Neural progenitor cell (in vitro differentiated cells): ENCODE data around the gene CD81. TPM values are rescaled to one million over a fixed set of nuclear protein-coding genes. Genes with fewer than 3 reads are reported as not detected.

Experiments
- DNase-seq: peaks from one replicate; pipeline ENCODE4 v3.0.0-alpha.2; 2016; ENCODE audit warnings: low spot score
- H2AFZ ChIP-seq: fragments of 200-600 bp; sonication (generic); replicated peaks from 2 replicates; pipeline ENCODE4 v1.6.1; 2016; ENCODE audit warnings: antibody characterized with exemption
- H3F3A ChIP-seq: fragments of 200-600 bp; sonication (generic); 2 replicates; pipeline ENCODE4 v1.6.1; 2016; ENCODE audit warnings: antibody characterized with exemption, low read depth
- H3K27ac ChIP-seq: fragments of 200-600 bp; sonication (generic); 2 replicates; pipeline ENCODE4 v1.5.1; 2016; ENCODE audit warnings: mild to moderate bottlenecking
- H3K27me3 ChIP-seq: fragments of 200-600 bp; sonication (generic); 2 replicates; pipeline ENCODE4 v1.6.1; 2016; ENCODE audit warnings: mild to moderate bottlenecking, moderate library complexity
- H3K36me3 ChIP-seq: fragments of 200-600 bp; sonication (generic); 2 replicates; pipeline ENCODE4 v1.5.1; 2016
- H3K4me1 ChIP-seq: fragments of 200-600 bp; sonication (generic); 2 replicates; pipeline ENCODE4 v1.6.1; 2016; ENCODE audit warnings: mixed run types
- H3K4me2 ChIP-seq: fragments of 200-600 bp; sonication (generic); 2 replicates; pipeline ENCODE4 v1.6.1; 2016
- H3K4me3 ChIP-seq: fragments of 200-600 bp; sonication (generic); 2 replicates; pipeline ENCODE4 v1.5.1; 2016
- H3K79me2 ChIP-seq: fragments of 200-600 bp; sonication (generic); 2 replicates; pipeline ENCODE4 v1.6.1; 2016; ENCODE audit warnings: low read depth
- H3K9ac ChIP-seq: fragments of 200-600 bp; sonication (generic); 2 replicates; pipeline ENCODE4 v1.6.1; 2016
- H3K9me3 ChIP-seq: fragments of 200-600 bp; sonication (generic); 2 replicates; pipeline ENCODE4 v1.5.1; 2016; ENCODE audit warnings: low read depth
- H4K20me1 ChIP-seq: fragments of 200-600 bp; sonication (generic); 2 replicates; pipeline ENCODE4 v1.6.1; 2016; ENCODE audit warnings: low read depth
- H3K27ac Mint-ChIP-seq: 3 replicates; pipeline ENCODE4 v1.8.0; 2021; ENCODE audit warnings: mixed read lengths
- H3K27me3 Mint-ChIP-seq: 2 replicates; pipeline ENCODE4 v1.8.0; 2022; ENCODE audit warnings: low read depth, mild to moderate bottlenecking, inconsistent platforms, moderate library complexity, mixed read lengths; ENCODE audit not compliant: insufficient read depth
- H3K36me3 Mint-ChIP-seq: 3 replicates; pipeline ENCODE4 v1.8.0; 2021; ENCODE audit warnings: mixed read lengths
- H3K4me1 Mint-ChIP-seq: 3 replicates; pipeline ENCODE4 v1.8.0; 2021; ENCODE audit warnings: mixed read lengths
- H3K4me3 Mint-ChIP-seq: 3 replicates; pipeline ENCODE4 v1.8.0; 2021; ENCODE audit warnings: mild to moderate bottlenecking, moderate library complexity, mixed read lengths
- H3K9me3 Mint-ChIP-seq: 3 replicates; pipeline ENCODE4 v1.8.0; 2020; ENCODE audit warnings: mixed read lengths
- EZH2 ChIP-seq: fragments of 200-600 bp; sonication (generic); IDR thresholded peaks from 2 replicates; pipeline ENCODE4 v1.6.1; 2017; ENCODE audit warnings: antibody characterized with exemption, mild to moderate bottlenecking, moderate library complexity
- EZH2phosphoT487 ChIP-seq: fragments of 200-600 bp; sonication (generic); IDR thresholded peaks from 2 replicates; pipeline ENCODE4 v1.6.1; 2017; ENCODE audit warnings: antibody characterized with exemption
- total RNA-seq: library from RNA; depleted of rRNA; stranded (reverse); fragments of >200 nt; gene quantifications from 2 replicates; pipeline ENCODE4 v1.2.3, GENCODE V29; 2015; ENCODE audit warnings: low replicate concordance
- TF ChIP-seq, protein P1 (sequence below): fragments of 200-600 bp; sonication (generic); IDR thresholded peaks from 2 replicates; pipeline ENCODE4 v1.5.1; 2017; ENCODE audit warnings: antibody characterized with exemption, mild to moderate bottlenecking

The CD81 gene
- total RNA-seq, 1 donor from 2014 or later = 87.6 TPM

DNA sequence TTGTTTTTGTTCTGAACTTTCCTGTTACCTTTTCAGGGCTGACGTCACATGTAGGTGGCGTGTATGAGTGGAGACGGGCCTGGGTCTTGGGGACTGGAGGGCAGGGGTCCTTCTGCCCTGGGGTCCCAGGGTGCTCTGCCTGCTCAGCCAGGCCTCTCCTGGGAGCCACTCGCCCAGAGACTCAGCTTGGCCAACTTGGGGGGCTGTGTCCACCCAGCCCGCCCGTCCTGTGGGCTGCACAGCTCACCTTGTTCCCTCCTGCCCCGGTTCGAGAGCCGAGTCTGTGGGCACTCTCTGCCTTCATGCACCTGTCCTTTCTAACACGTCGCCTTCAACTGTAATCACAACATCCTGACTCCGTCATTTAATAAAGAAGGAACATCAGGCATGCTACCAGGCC lies 19.9 kb downstream of the CD81 start:
- no peaks in the 10 kb centered on the region for H3K9me3 ChIP-seq
- no peak overlapping the region for H3K9ac ChIP-seq
- Mint-ChIP-seq H3K4me3 (no peak overlapping the region), H3K27ac (no peak overlapping the region), H3K36me3 (no peaks in the 10 kb centered on the region), H3K9me3 (no peaks in the 10 kb centered on the region), H3K4me1 (peaks cover 6% of the 10 kb centered on the region), H3K27me3 (no peaks in the 10 kb centered on the region)
- H3K4me3 ChIP-seq = no peak overlapping the region
- H3F3A ChIP-seq = peaks cover 22% of the 10 kb centered on the region
- H3K36me3 ChIP-seq = no peaks in the 10 kb centered on the region
- H3K4me2 ChIP-seq = no peak overlapping the region
- no peaks in the 10 kb centered on the region for H3K27me3 ChIP-seq
- H3K4me1 ChIP-seq = peaks cover 5% of the 10 kb centered on the region
- TF ChIP-seq, protein P1, sequence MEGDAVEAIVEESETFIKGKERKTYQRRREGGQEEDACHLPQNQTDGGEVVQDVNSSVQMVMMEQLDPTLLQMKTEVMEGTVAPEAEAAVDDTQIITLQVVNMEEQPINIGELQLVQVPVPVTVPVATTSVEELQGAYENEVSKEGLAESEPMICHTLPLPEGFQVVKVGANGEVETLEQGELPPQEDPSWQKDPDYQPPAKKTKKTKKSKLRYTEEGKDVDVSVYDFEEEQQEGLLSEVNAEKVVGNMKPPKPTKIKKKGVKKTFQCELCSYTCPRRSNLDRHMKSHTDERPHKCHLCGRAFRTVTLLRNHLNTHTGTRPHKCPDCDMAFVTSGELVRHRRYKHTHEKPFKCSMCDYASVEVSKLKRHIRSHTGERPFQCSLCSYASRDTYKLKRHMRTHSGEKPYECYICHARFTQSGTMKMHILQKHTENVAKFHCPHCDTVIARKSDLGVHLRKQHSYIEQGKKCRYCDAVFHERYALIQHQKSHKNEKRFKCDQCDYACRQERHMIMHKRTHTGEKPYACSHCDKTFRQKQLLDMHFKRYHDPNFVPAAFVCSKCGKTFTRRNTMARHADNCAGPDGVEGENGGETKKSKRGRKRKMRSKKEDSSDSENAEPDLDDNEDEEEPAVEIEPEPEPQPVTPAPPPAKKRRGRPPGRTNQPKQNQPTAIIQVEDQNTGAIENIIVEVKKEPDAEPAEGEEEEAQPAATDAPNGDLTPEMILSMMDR = no peak
- no peak for TF ChIP-seq EZH2
- TF ChIP-seq EZH2phosphoT487 = no peak
- no peak overlapping the region for H3K27ac ChIP-seq
- H2AFZ ChIP-seq = no peak overlapping the region
- peaks cover 21% of the 10 kb centered on the region for H4K20me1 ChIP-seq
- no peak for DNase-seq
- peaks cover 13% of the 10 kb centered on the region for H3K79me2 ChIP-seq

DNA sequence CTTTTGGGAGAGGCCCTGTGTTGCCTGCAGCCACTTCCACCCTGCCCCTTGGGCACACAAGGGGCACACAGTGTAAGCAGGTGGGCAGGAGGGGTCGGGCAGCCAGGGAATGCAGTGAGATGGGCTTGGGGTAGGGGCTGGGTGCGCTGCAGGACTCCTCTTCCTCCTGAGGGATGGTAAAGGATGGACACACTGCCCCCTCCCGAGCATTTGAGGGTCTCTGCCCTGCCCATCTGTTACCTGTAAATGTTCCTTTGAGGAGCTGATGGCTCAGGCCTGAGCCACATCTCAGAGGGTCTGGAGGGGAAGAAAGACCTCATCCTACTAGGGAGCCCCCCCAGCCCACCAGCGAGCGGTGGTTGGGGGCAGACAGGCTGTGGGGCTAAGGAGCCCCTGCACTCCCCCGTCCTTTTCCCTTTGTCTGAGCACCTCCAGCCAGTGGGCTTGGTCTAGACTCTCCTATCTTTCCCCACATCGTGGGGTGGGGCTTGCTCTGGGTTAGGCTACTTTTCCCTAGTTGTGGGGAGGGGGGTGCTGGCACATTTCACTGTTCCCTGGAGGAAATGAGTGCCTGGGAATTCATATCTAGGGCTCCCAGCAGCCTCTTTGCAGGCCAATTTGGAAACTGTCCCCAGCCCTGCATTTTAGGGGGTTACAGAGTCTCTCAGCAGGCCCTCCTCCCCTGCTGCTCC lies 21.7 kb downstream of the CD81 start:
- Mint-ChIP-seq H3K4me3 (peak overlapping the region; percentile 92), H3K36me3 (no peaks in the 10 kb centered on the region), H3K4me1 (peaks cover 6% of the 10 kb centered on the region), H3K9me3 (no peaks in the 10 kb centered on the region), H3K27me3 (no peaks in the 10 kb centered on the region), H3K27ac (peak overlapping the region; percentile 53)
- H3K79me2 ChIP-seq = peaks cover 19% of the 10 kb centered on the region
- H4K20me1 ChIP-seq = peaks cover 8% of the 10 kb centered on the region
- no peak for TF ChIP-seq EZH2phosphoT487
- TF ChIP-seq EZH2 = no peak
- TF ChIP-seq, protein P1 = no peak
- H2AFZ ChIP-seq = no peak overlapping the region
- no peaks in the 10 kb centered on the region for H3K27me3 ChIP-seq
- H3K27ac ChIP-seq = peak overlapping the region; percentile 73
- peak overlapping the region; percentile 74 for H3K4me2 ChIP-seq
- H3K4me3 ChIP-seq = no peak overlapping the region
- H3F3A ChIP-seq = peaks cover 22% of the 10 kb centered on the region
- DNase-seq = no peak
- H3K9me3 ChIP-seq = no peaks in the 10 kb centered on the region
- H3K9ac ChIP-seq = no peak overlapping the region
- peaks cover 5% of the 10 kb centered on the region for H3K4me1 ChIP-seq
- H3K36me3 ChIP-seq = no peaks in the 10 kb centered on the region

DNA sequence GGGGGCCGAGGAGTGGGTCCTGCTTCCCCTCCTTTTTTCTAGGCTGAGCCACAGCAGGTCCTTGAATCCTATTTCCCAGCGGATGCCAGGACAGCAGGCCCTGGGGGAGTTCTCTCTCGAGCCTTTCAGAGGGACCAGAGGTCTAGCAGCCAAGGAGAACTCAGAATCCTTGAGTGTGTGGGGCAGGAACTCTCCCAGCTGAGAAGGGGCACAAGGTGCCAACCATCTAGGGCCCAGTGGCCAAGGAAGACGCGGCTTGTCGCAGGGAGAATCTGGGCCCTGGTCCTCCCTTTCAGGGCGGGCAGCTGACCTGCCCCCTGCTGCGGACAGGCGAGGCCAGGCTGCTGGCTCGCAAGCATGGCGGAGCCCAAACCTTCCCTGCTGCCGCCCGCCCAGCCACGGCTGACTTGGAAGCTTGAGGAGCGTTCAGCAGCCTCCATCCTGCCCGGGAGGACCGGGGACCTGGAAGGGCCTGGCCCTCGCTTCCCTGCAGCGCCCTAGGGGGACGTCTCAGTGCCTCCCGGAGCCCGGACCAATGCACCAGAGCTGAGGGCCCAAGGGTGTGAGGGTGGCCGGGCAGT lies 22.5 kb downstream of the CD81 start:
- peaks cover under 1% of the 10 kb centered on the region for H4K20me1 ChIP-seq
- no peak overlapping the region for H3K27ac Mint-ChIP-seq
- peak; percentile 57 for DNase-seq
- H3F3A ChIP-seq = peaks cover 22% of the 10 kb centered on the region
- H3K9me3 ChIP-seq = no peaks in the 10 kb centered on the region
- peaks cover 5% of the 10 kb centered on the region for H3K4me1 ChIP-seq
- peaks cover 1% of the 10 kb centered on the region for H3K36me3 Mint-ChIP-seq
- no peaks in the 10 kb centered on the region for H3K9me3 Mint-ChIP-seq
- no peak overlapping the region for H2AFZ ChIP-seq
- peak overlapping the region; percentile 74 for H3K4me2 ChIP-seq
- peak overlapping the region; percentile 51 for H3K4me3 ChIP-seq
- peak overlapping the region; percentile 92 for H3K4me3 Mint-ChIP-seq
- H3K4me1 Mint-ChIP-seq = peaks cover 6% of the 10 kb centered on the region
- H3K9ac ChIP-seq = peak overlapping the region; percentile 35
- peaks cover 3% of the 10 kb centered on the region for H3K27me3 Mint-ChIP-seq
- TF ChIP-seq EZH2phosphoT487 = no peak
- TF ChIP-seq EZH2 = no peak
- TF ChIP-seq, protein P1 = no peak
- H3K27me3 ChIP-seq = no peaks in the 10 kb centered on the region
- no peaks in the 10 kb centered on the region for H3K36me3 ChIP-seq
- peaks cover 19% of the 10 kb centered on the region for H3K79me2 ChIP-seq
- peak overlapping the region; percentile 73 for H3K27ac ChIP-seq
